HepG2 (cell line): ENCODE results near the gene CTDP1. TPM values are rescaled to one million over a fixed set of nuclear protein-coding genes. Genes with fewer than 3 reads are reported as not detected.

Experiments
- ATAC-seq: fragments of 200-7000 bp; cut with Tn5 transposase; 3 replicates; pipeline ENCODE4 v1.9.1; 2020; ENCODE audit warnings: mild to moderate bottlenecking, moderate library complexity
- BruUV-seq: library from RNA; stranded (reverse); fragments of 400-500 nt; replicated peaks from 2 replicates; lab custom pipeline; 2021; lab: Mats Ljungman, UMichigan
- CTCF ChIA-PET: fragments of 300-600 bp; formaldehyde crosslinking; extraction: SDS; loops from one replicate; lab custom pipeline; 2021; ENCODE audit warnings: low total read pairs, inconsistent platforms, low intra/inter-chr PET ratio; lab: Yijun Ruan, JAX
- POLR2A ChIA-PET: fragments of 350-600 bp; sonication (Branson Sonifier 250); formaldehyde crosslinking; loops from one replicate; lab custom pipeline; 2020; ENCODE audit warnings: antibody characterized with exemption, inconsistent platforms; lab: Yijun Ruan, JAX
- DNase-seq: peaks from one replicate; pipeline ENCODE4 v3.0.0-alpha.2; 2015; ENCODE audit warnings: low spot score
- FAIRE-seq: peaks from 3 replicates; lab custom pipeline; 2011; peaks lifted over from hg19 to GRCh38; lab: Jason Lieb, UNC
- H2AFZ ChIP-seq: one replicate; pipeline ENCODE4 v1.6.1; 2011; ENCODE audit warnings: low read length, inconsistent platforms
- H3K27ac ChIP-seq: fragments of 300-600 bp; 3 replicates; pipeline ENCODE4 v1.8.0; 2011; ENCODE audit warnings: mixed run types, mild to moderate bottlenecking, mixed read lengths, low read length, inconsistent platforms; ENCODE audit not compliant: insufficient read depth; ENCODE audit errors: extremely low read length
- H3K27me3 ChIP-seq, 2 experiments: fragments of 200-600 bp in 1 of 2; 2 replicates in 1 of 2; 3 replicates in 1 of 2; pipeline versions ENCODE4 v1.6.0 to v1.8.0; 2011; ENCODE audit warnings: low read length in 2 of 2, mild to moderate bottlenecking in 2 of 2, moderate library complexity in 2 of 2, inconsistent platforms in 1 of 2; ENCODE audit not compliant: insufficient read depth in 2 of 2, control insufficient read depth in 1 of 2
- H3K36me3 ChIP-seq, 2 experiments: fragments of 200-600 bp in 1 of 2; replicated peaks in 1 of 2; 2 replicates in 1 of 2; 3 replicates in 1 of 2; pipeline versions ENCODE4 v1.5.1 to v1.8.0; 2011; ENCODE audit warnings: low read length in 2 of 2, inconsistent platforms in 1 of 2; ENCODE audit not compliant: insufficient read depth in 2 of 2, control insufficient read depth in 1 of 2
- H3K4me1 ChIP-seq: 2 replicates; pipeline ENCODE4 v1.5.1; 2012; ENCODE audit warnings: low read length, inconsistent platforms; ENCODE audit not compliant: insufficient read depth
- H3K4me2 ChIP-seq: 2 replicates; pipeline ENCODE4 v1.6.0; 2011; ENCODE audit warnings: low read depth, low read length, inconsistent platforms
- H3K4me3 ChIP-seq, 3 experiments: fragments of 200-600 bp in 1 of 3; sonication (generic), shearing (Covaris generic) in 1 of 3; replicated peaks in 1 of 3; 2 replicates each; pipeline ENCODE4 v1.5.1; 2011 to 2016; ENCODE audit warnings: low read length in 3 of 3, inconsistent platforms in 2 of 3, low read depth in 2 of 3, mild to moderate bottlenecking in 2 of 3, control low read depth in 1 of 3, mixed read lengths in 1 of 3; ENCODE audit not compliant: insufficient read depth in 1 of 3
- H3K79me2 ChIP-seq: one replicate; pipeline ENCODE4 v1.6.1; 2011; ENCODE audit warnings: low read length, inconsistent platforms; ENCODE audit not compliant: insufficient read depth
- H3K9ac ChIP-seq: 2 replicates; pipeline ENCODE4 v1.6.0; 2011; ENCODE audit warnings: mild to moderate bottlenecking, low read depth, low read length, inconsistent platforms; ENCODE audit not compliant: insufficient read depth
- H3K9me3 ChIP-seq: 2 replicates; pipeline ENCODE4 v1.5.1; 2012; ENCODE audit warnings: mild to moderate bottlenecking, low read length
- H4K20me1 ChIP-seq: 2 replicates; pipeline ENCODE4 v1.6.0; 2011; ENCODE audit warnings: inconsistent platforms, mild to moderate bottlenecking, low read length, moderate library complexity; ENCODE audit not compliant: insufficient read depth
- ERF ChIP-seq: IDR thresholded peaks from 2 replicates; pipeline ENCODE4 v1.6.1; 2018; ENCODE audit warnings: missing biosample characterization, missing genetic modification reagents
- HDAC6 ChIP-seq: fragments of 200-600 bp; sonication (generic); IDR thresholded peaks from 2 replicates; pipeline ENCODE4 v1.7.0; 2017; ENCODE audit warnings: mild to moderate bottlenecking, antibody characterized with exemption, low read length, low read depth
- SIX4 ChIP-seq: sonication (generic); formaldehyde crosslinking; IDR thresholded peaks from 2 replicates; pipeline ENCODE4 v1.4.0; 2020; ENCODE audit warnings: missing genetic modification reagents
- TBX2 ChIP-seq: sonication (generic); formaldehyde crosslinking; IDR thresholded peaks from 2 replicates; pipeline ENCODE4 v1.5.0; 2020; ENCODE audit warnings: missing genetic modification reagents, mild to moderate bottlenecking, borderline replicate concordance
- THAP11 ChIP-seq: IDR thresholded peaks from 2 replicates; pipeline ENCODE4 v1.6.1; 2016; ENCODE audit warnings: missing biosample characterization, missing genetic modification reagents
- YEATS4 ChIP-seq: sonication (generic); formaldehyde crosslinking; IDR thresholded peaks from 2 replicates; pipeline ENCODE4 v1.4.0; 2020; ENCODE audit warnings: missing genetic modification reagents, borderline replicate concordance
- ZBTB20 ChIP-seq: sonication (generic); formaldehyde crosslinking; IDR thresholded peaks from 2 replicates; pipeline ENCODE4 v1.8.1; 2023; ENCODE audit warnings: missing genetic modification reagents, low read depth, mild to moderate bottlenecking, borderline replicate concordance
- ZNF605 ChIP-seq: sonication (generic); formaldehyde crosslinking; IDR thresholded peaks from 2 replicates; pipeline ENCODE4 v1.8.0; 2022; ENCODE audit warnings: mild to moderate bottlenecking, missing genetic modification reagents
- WGBS: methylation state at CpG from one replicate; pipeline ENCODE4 v1.1.6; 2017; ENCODE audit warnings: low lambda C conversion rate; 5-methylcytosine and 5-hydroxymethylcytosine counted together
- in situ Hi-C: cut with HindIII; loops from 2 replicates; pipeline ENCODE4 v1.10.0; 2017; ENCODE audit warnings: low pct_unique_long_range_greater_than_20kb; ENCODE audit not compliant: extremely low pct_ligation_motif_present
- intact Hi-C: fragments of 100-400 bp; cut with micrococcal nuclease; formaldehyde crosslinking; loops from one replicate; pipeline ENCODE4 v1.10.0; 2022; ENCODE audit not compliant: unreplicated experiment
- polyA plus RNA-seq, 8 experiments: library from polyadenylated mRNA; depleted of rRNA in 3 of 8; stranded (reverse) in 7 of 8; unstranded in 1 of 8; fragments of >200 nt; fragmentation: Illumina TruSeq in 4 of 8; extraction: Trizol in 4 of 8; gene quantifications; 2 replicates each; pipeline versions ENCODE4 v1.2.1 to v1.2.3, GENCODE V29; 2011 to 2016; ENCODE audit warnings: low read depth in 4 of 8, missing spikeins in 1 of 8, mixed read lengths in 1 of 8; ENCODE audit not compliant: insufficient read depth in 1 of 8
- total RNA-seq, 5 experiments: library from RNA; depleted of rRNA; stranded (reverse); fragments of >200 nt; fragmentation: Illumina TruSeq; extraction: Trizol; gene quantifications; 2 replicates each; pipeline ENCODE4 v1.2.3, GENCODE V29; 2016; ENCODE audit warnings: low read depth in 1 of 5
- TF ChIP-seq, protein P1 (sequence below): sonication (generic); formaldehyde crosslinking; IDR thresholded peaks from 2 replicates; pipeline ENCODE4 v1.5.0; 2020; ENCODE audit warnings: missing genetic modification reagents
- TF ChIP-seq, protein P2 (sequence below): IDR thresholded peaks from 2 replicates; pipeline ENCODE4 v1.4.0; 2020; ENCODE audit warnings: mild to moderate bottlenecking, missing genetic modification reagents
- TF ChIP-seq, protein P3 (sequence below): sonication (generic); formaldehyde crosslinking; IDR thresholded peaks from 2 replicates; pipeline ENCODE4 v1.5.0; 2020; ENCODE audit warnings: mild to moderate bottlenecking, missing genetic modification reagents
- TF ChIP-seq, protein P4 (sequence below): sonication (generic); formaldehyde crosslinking; IDR thresholded peaks from 2 replicates; pipeline ENCODE4 v1.4.0; 2020; ENCODE audit warnings: missing genetic modification reagents

CTDP1 gene
- total and polyA plus RNA-seq, 2 of the 13 experiments (the other 11 are each of a cell fraction or from before 2014, with no cell fraction given) = 6.9 to 11.0 TPM

DNA sequence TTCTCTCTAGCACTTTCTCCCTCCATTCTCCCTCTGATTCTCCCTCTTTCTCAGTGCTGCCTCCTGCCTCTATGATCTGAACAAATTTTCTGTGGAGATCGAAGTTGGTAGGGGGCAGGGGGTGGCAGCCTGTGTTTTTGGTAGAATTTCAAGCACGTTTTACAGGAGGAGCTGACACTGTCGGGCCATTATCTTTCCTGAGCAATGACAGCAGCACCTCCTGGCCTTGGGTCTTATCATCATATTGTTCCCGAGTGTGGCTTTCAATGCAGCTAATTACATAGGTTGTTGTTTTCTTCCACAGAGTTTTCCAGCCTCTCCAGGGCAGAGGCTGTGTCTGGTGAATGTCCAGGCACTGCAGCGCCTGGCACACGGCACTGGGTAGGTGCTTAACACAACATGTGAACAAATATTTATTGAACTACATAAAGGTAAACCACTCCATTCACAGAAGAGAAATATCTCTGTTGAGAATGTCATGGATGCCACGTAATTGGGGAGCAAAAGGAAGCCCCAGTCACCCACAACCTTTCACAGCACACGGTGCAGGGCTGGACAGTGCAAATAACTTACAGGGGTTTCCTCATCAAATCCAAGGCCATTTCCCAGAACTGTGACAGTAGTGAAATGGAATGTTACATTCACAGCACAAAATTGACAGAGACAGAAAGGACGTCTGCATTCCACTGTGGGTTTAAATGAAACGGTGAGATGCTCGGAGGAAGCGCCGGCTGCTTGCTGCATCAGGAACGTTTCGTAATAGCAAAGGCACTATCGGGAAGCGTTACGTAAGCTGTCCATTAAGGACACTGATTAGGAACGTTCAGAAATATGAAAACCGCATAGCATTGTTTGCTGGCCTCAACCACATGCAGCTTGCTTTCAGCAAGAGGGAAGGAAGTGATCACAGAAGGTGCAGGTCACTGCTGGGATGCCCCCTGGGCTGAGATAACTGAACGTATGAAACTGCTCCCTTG is 111.7 kb downstream of the CTDP1 start:
- H3K36me3 ChIP-seq = no peaks in the 10 kb centered on the region
- CTCF ChIA-PET = no interaction called here
- peak overlapping the region in 1 of 3 experiments; percentile 29; a peak in 2 of 6 replicates for H3K4me3 ChIP-seq
- H3K9me3 ChIP-seq = no peaks in the 10 kb centered on the region
- no peak overlapping the region for H3K27ac ChIP-seq
- DNase-seq (peak; percentile 95), ATAC-seq (peak; percentile 89), FAIRE-seq (peak; percentile 88)
- H2AFZ ChIP-seq = no peak overlapping the region
- no peak overlapping the region for H3K9ac ChIP-seq
- POLR2A ChIA-PET = interaction anchor here (1.0 kb wide), 1 partner anchor 173 kb away, joined by 3 read pairs; the partner anchor contains the start of gene HSBP1L1
- H3K79me2 ChIP-seq = no peaks in the 10 kb centered on the region
- peak overlapping the region; percentile 49 for H3K4me2 ChIP-seq
- intact Hi-C loops (no loop called here), in situ Hi-C loops (no loop called here)
- peaks cover 43% of the 10 kb centered on the region for H3K4me1 ChIP-seq
- BruUV-seq = no TSS peak
- 1% methylated on average over 21 of the region's 21 CpGs for WGBS
- H3K27me3 ChIP-seq = peaks cover 3 to 23% of the 10 kb centered on the region in 2 experiments
- H4K20me1 ChIP-seq = no peaks in the 10 kb centered on the region
- TF ChIP-seq, protein P1, sequence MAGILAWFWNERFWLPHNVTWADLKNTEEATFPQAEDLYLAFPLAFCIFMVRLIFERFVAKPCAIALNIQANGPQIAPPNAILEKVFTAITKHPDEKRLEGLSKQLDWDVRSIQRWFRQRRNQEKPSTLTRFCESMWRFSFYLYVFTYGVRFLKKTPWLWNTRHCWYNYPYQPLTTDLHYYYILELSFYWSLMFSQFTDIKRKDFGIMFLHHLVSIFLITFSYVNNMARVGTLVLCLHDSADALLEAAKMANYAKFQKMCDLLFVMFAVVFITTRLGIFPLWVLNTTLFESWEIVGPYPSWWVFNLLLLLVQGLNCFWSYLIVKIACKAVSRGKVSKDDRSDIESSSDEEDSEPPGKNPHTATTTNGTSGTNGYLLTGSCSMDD (CRISPR knock-in tag) = no peak
- TF ChIP-seq ERF (CRISPR knock-in tag) = 0 out of 2 replicates have a peak, but pooled peaks have one; percentile 35
- peak; percentile 76 for TF ChIP-seq THAP11
- TF ChIP-seq ZNF605 (CRISPR knock-in tag) = 0 out of 2 replicates have a peak, but pooled peaks have one; percentile 21
- TF ChIP-seq HDAC6 = no peak
- peak; percentile 32; the same call in 1 of the 2 replicates for TF ChIP-seq ZBTB20
- TF ChIP-seq TBX2 = peak; percentile 87
- TF ChIP-seq, protein P2, sequence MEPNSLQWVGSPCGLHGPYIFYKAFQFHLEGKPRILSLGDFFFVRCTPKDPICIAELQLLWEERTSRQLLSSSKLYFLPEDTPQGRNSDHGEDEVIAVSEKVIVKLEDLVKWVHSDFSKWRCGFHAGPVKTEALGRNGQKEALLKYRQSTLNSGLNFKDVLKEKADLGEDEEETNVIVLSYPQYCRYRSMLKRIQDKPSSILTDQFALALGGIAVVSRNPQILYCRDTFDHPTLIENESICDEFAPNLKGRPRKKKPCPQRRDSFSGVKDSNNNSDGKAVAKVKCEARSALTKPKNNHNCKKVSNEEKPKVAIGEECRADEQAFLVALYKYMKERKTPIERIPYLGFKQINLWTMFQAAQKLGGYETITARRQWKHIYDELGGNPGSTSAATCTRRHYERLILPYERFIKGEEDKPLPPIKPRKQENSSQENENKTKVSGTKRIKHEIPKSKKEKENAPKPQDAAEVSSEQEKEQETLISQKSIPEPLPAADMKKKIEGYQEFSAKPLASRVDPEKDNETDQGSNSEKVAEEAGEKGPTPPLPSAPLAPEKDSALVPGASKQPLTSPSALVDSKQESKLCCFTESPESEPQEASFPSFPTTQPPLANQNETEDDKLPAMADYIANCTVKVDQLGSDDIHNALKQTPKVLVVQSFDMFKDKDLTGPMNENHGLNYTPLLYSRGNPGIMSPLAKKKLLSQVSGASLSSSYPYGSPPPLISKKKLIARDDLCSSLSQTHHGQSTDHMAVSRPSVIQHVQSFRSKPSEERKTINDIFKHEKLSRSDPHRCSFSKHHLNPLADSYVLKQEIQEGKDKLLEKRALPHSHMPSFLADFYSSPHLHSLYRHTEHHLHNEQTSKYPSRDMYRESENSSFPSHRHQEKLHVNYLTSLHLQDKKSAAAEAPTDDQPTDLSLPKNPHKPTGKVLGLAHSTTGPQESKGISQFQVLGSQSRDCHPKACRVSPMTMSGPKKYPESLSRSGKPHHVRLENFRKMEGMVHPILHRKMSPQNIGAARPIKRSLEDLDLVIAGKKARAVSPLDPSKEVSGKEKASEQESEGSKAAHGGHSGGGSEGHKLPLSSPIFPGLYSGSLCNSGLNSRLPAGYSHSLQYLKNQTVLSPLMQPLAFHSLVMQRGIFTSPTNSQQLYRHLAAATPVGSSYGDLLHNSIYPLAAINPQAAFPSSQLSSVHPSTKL (CRISPR knock-in tag) = peak; percentile 95
- TF ChIP-seq YEATS4 = 0 out of 2 replicates have a peak, but pooled peaks have one; percentile 33
- TF ChIP-seq, protein P3, sequence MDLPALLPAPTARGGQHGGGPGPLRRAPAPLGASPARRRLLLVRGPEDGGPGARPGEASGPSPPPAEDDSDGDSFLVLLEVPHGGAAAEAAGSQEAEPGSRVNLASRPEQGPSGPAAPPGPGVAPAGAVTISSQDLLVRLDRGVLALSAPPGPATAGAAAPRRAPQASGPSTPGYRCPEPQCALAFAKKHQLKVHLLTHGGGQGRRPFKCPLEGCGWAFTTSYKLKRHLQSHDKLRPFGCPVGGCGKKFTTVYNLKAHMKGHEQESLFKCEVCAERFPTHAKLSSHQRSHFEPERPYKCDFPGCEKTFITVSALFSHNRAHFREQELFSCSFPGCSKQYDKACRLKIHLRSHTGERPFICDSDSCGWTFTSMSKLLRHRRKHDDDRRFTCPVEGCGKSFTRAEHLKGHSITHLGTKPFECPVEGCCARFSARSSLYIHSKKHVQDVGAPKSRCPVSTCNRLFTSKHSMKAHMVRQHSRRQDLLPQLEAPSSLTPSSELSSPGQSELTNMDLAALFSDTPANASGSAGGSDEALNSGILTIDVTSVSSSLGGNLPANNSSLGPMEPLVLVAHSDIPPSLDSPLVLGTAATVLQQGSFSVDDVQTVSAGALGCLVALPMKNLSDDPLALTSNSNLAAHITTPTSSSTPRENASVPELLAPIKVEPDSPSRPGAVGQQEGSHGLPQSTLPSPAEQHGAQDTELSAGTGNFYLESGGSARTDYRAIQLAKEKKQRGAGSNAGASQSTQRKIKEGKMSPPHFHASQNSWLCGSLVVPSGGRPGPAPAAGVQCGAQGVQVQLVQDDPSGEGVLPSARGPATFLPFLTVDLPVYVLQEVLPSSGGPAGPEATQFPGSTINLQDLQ = 0 out of 2 replicates have a peak, but pooled peaks have one; percentile 41
- TF ChIP-seq SIX4 (CRISPR knock-in tag) = 0 out of 2 replicates have a peak, but pooled peaks have one; percentile 9
- TF ChIP-seq, protein P4, sequence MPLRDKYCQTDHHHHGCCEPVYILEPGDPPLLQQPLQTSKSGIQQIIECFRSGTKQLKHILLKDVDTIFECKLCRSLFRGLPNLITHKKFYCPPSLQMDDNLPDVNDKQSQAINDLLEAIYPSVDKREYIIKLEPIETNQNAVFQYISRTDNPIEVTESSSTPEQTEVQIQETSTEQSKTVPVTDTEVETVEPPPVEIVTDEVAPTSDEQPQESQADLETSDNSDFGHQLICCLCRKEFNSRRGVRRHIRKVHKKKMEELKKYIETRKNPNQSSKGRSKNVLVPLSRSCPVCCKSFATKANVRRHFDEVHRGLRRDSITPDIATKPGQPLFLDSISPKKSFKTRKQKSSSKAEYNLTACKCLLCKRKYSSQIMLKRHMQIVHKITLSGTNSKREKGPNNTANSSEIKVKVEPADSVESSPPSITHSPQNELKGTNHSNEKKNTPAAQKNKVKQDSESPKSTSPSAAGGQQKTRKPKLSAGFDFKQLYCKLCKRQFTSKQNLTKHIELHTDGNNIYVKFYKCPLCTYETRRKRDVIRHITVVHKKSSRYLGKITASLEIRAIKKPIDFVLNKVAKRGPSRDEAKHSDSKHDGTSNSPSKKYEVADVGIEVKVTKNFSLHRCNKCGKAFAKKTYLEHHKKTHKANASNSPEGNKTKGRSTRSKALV (CRISPR knock-in tag) = peak; percentile 71; the same call in 1 of the 2 replicates
